ENCODE data around the gene C6orf132.
"Not testable (repeated sequence)": the region's sequence is repeated elsewhere in the genome, so short reads cannot be mapped to it uniquely, and the experiment has no call there.

C6orf132 gene

GRCh38 chr6:42142118-42142835, at the start of gene C6orf132:
TSS of gene C6orf132 (minus strand) at chr6:42142620. CDS start at chr6:42142444, 176 bp downstream.
- no peak for DNase-seq

- no peak for DNase-seq
These were observed 48.2 kb upstream of the C6orf132 start for GRCh38 chr6:42190554-42191183.

- no peak for DNase-seq
These were observed 46.0 kb upstream of the C6orf132 start for GRCh38 chr6:42188406-42188805.

GRCh38 chr6:42185597-42185996, 43.2 kb upstream of the C6orf132 start:
- DNase-seq: no peak

- no peak for DNase-seq
These were observed 42.1 kb upstream of the C6orf132 start for GRCh38 chr6:42184475-42184874.

- no peak for DNase-seq
These were observed 39.7 kb upstream of the C6orf132 start for GRCh38 chr6:42182101-42182500.

GRCh38 chr6:42179945-42180313, 37.5 kb upstream of the C6orf132 start:
- DNase-seq: no peak

- DNase-seq: no peak
These were observed 37.0 kb upstream of the C6orf132 start for GRCh38 chr6:42179261-42179944.

- no peak for DNase-seq
These were observed 35.3 kb upstream of the C6orf132 start for GRCh38 chr6:42177514-42178364.

- no peak for DNase-seq
These were observed 34.6 kb upstream of the C6orf132 start for GRCh38 chr6:42176981-42177380.

GRCh38 chr6:42175860-42176259, 33.4 kb upstream of the C6orf132 start:
- DNase-seq: no peak

GRCh38 chr6:42173101-42173500, 30.7 kb upstream of the C6orf132 start, which contains the start of gene GUCA1A:
TSS of gene GUCA1A (plus strand) at chr6:42173364. CDS start at chr6:42173614, 250 bp downstream.
- DNase-seq: no peak

- no peak for DNase-seq
These were observed 29.6 kb upstream of the C6orf132 start for GRCh38 chr6:42171813-42172581.

- not testable (repeated sequence) for DNase-seq
These were observed 27.4 kb upstream of the C6orf132 start for GRCh38 chr6:42169780-42170179.

GRCh38 chr6:42168650-42169049, 26.2 kb upstream of the C6orf132 start:
- DNase-seq: no peak

- peak; percentile 40 for DNase-seq
These were observed 24.2 kb upstream of the C6orf132 start for GRCh38 chr6:42166444-42167141.

- DNase-seq: no peak
These were observed 22.6 kb upstream of the C6orf132 start for GRCh38 chr6:42165016-42165415.

- DNase-seq: no peak
These were observed 21.6 kb upstream of the C6orf132 start for GRCh38 chr6:42163981-42164380.

- DNase-seq: no peak
These were observed 20.4 kb upstream of the C6orf132 start for GRCh38 chr6:42162812-42163211.

GRCh38 chr6:42162384-42162783, 20.0 kb upstream of the C6orf132 start:
- no peak for DNase-seq

- DNase-seq: no peak
These were observed 17.1 kb upstream of the C6orf132 start for GRCh38 chr6:42159431-42160024.
